Body of pancreas (tissue), 4 donors: ENCODE measurements around the gene MVB12B. TPM values are rescaled to one million over a fixed set of nuclear protein-coding genes. Genes with fewer than 3 reads are reported as not detected.

Experiments
- ATAC-seq: fragments of 150-250 bp; one replicate; pipeline ENCODE4 v1.9.1; 2016
- DNase-seq, 4 donors: peaks; one replicate each; pipeline ENCODE4 v3.0.0-alpha.2; 2019
- H3K27ac ChIP-seq, 4 donors: fragments of 200-600 bp; sonication (generic); 1 replicate in 3 of 4; 2 replicates in 1 of 4; pipeline versions ENCODE4 v1.5.1 to v1.6.1; 2016 to 2019; ENCODE audit warnings: mild to moderate bottlenecking in 1 of 4, mixed read lengths in 1 of 4, moderate library complexity in 1 of 4
- H3K27me3 ChIP-seq, 2 donors: fragments of 200-600 bp; sonication (generic); one replicate each; pipeline ENCODE4 v1.6.0; 2016; ENCODE audit warnings: mild to moderate bottlenecking in 1 of 2
- H3K36me3 ChIP-seq, 2 donors: fragments of 200-600 bp; sonication (generic); replicated peaks in 1 of 2; 2 replicates each; pipeline ENCODE4 v1.5.1; 2016; ENCODE audit warnings: low read depth in 2 of 2; ENCODE audit not compliant: insufficient read depth in 1 of 2
- H3K4me1 ChIP-seq: fragments of 200-600 bp; sonication (generic); one replicate; pipeline ENCODE4 v1.6.0; 2016
- H3K4me3 ChIP-seq, 2 donors: fragments of 200-600 bp; sonication (generic); 1 replicate in 1 of 2; 2 replicates in 1 of 2; pipeline ENCODE4 v1.5.1; 2016 to 2019
- H3K9me3 ChIP-seq, 3 donors: fragments of 200-600 bp; sonication (generic); 1 replicate in 2 of 3; 2 replicates in 1 of 3; pipeline ENCODE4 v1.5.1; 2016
- POLR2A ChIP-seq, 3 donors: fragments of 450-650 bp; IDR thresholded peaks; one replicate each; pipeline ENCODE4 v1.6.1; 2016; ENCODE audit warnings: antibody characterized with exemption in 3 of 3, mild to moderate bottlenecking in 2 of 3
- WGBS, 2 donors: methylation state at CpG; one replicate each; pipeline ENCODE4 v1.1.5; 2017; 5-methylcytosine and 5-hydroxymethylcytosine counted together
- intact Hi-C: fragments of 100-400 bp; cut with DNase I; formaldehyde crosslinking; loops from one replicate; pipeline ENCODE4 v1.15.1; 2023
- total RNA-seq, 2 donors: library from RNA; depleted of rRNA; stranded (reverse); fragments of >200 nt; gene quantifications; one replicate each; pipeline ENCODE4 v1.1.0, GENCODE V29; 2016
- TF ChIP-seq, protein P1 (sequence below), 7 experiments: fragments of 450-650 bp in 4 of 7; fragments of 200-600 bp in 3 of 7; sonication (generic) in 3 of 7; IDR thresholded peaks; one replicate each; pipeline ENCODE4 v1.5.1; 2016 to 2019; ENCODE audit warnings: antibody characterized with exemption in 7 of 7

The MVB12B gene
- total RNA-seq, 2 donors from 2014 or later: 5.2 to 9.9 TPM

DNA sequence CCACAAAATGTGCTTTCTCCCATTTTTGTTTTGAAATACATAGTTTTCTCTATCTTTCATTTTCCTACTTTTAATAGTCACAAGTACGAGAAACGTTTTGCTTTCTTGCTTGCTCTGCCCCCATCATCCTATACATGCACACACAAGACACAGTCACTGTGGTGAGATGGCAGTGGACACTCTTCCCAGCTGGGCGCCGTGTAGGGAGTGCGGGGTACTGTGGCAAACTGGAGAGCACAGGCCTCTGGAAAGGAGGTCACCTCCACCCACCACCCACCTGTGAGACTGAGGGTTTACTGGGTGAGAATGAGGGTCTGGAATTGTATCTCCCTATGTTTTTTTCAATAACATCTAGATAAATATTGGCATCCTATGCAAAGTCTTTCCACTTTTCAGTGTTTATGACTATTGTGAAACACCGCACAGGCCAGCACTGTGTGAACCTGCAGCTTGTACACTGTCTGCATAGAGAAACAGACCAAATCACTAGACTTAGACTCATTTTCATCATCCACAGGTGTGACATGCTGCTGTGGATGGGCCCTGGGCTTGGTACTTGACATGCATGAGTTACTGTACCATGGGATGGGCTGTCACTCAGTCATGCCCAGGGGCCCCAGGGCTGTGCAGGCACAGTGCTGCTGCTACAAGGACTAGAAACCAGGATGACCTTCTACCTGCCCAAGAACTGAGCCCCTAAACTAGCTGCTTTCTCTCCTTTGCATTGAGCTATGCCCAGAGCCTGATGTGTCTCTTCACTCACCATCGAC lies 169.0 kb downstream of the MVB12B start:
- Histone ChIP-seq H3K27ac (no peak overlapping the region), H3K4me1 (peaks cover 13% of the 10 kb centered on the region), H3K4me3 (no peak overlapping the region), H3K27me3 (peaks cover 0 to 7% of the 10 kb centered on the region in 2 donors), H3K9me3 (no peaks in the 10 kb centered on the region), H3K36me3 (no peaks in the 10 kb centered on the region)
- TF ChIP-seq POLR2A (IDR thresholded peaks at IDR 0.05): no peak
- TF ChIP-seq, protein P1, sequence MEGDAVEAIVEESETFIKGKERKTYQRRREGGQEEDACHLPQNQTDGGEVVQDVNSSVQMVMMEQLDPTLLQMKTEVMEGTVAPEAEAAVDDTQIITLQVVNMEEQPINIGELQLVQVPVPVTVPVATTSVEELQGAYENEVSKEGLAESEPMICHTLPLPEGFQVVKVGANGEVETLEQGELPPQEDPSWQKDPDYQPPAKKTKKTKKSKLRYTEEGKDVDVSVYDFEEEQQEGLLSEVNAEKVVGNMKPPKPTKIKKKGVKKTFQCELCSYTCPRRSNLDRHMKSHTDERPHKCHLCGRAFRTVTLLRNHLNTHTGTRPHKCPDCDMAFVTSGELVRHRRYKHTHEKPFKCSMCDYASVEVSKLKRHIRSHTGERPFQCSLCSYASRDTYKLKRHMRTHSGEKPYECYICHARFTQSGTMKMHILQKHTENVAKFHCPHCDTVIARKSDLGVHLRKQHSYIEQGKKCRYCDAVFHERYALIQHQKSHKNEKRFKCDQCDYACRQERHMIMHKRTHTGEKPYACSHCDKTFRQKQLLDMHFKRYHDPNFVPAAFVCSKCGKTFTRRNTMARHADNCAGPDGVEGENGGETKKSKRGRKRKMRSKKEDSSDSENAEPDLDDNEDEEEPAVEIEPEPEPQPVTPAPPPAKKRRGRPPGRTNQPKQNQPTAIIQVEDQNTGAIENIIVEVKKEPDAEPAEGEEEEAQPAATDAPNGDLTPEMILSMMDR (IDR thresholded peaks at IDR 0.05): no peak
- ATAC-seq (no peak), DNase-seq (no peak)
- intact Hi-C loops: no loop called here
- 83 to 92% methylated on average over 7 of the region's 7 CpGs for WGBS, 2 donors

DNA sequence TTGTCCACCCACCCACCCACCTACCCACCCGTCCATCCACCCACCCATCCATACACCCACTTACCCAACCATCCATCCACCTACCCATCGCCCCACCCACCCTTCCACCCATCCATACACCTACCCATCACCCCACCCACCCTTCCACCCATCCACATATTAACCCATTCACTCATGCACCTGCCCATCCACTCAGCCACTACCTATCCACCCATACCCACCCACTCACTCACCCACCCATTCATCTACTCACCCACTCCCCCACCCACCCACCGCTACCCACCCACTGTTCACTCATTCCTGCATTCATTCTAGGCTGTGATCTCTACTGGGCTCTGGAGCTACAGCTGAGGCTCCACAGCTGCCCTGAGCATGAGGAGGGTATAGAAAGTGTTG lies 169.6 kb downstream of the MVB12B start:
- Histone ChIP-seq H3K36me3 (no peaks in the 10 kb centered on the region), H3K9me3 (no peaks in the 10 kb centered on the region), H3K27me3 (peaks cover 0 to 8% of the 10 kb centered on the region in 2 donors), H3K4me1 (peaks cover 18% of the 10 kb centered on the region), H3K4me3 (no peak overlapping the region), H3K27ac (no peak overlapping the region)
- intact Hi-C loops: no loop called here
- 76 to 89% methylated on average over 3 of the region's 3 CpGs for WGBS, 2 donors
- TF ChIP-seq POLR2A (IDR thresholded peaks at IDR 0.05): no peak
- TF ChIP-seq, protein P1 (IDR thresholded peaks at IDR 0.05): no peak
- DNase-seq: no peak
- no peak for ATAC-seq

DNA sequence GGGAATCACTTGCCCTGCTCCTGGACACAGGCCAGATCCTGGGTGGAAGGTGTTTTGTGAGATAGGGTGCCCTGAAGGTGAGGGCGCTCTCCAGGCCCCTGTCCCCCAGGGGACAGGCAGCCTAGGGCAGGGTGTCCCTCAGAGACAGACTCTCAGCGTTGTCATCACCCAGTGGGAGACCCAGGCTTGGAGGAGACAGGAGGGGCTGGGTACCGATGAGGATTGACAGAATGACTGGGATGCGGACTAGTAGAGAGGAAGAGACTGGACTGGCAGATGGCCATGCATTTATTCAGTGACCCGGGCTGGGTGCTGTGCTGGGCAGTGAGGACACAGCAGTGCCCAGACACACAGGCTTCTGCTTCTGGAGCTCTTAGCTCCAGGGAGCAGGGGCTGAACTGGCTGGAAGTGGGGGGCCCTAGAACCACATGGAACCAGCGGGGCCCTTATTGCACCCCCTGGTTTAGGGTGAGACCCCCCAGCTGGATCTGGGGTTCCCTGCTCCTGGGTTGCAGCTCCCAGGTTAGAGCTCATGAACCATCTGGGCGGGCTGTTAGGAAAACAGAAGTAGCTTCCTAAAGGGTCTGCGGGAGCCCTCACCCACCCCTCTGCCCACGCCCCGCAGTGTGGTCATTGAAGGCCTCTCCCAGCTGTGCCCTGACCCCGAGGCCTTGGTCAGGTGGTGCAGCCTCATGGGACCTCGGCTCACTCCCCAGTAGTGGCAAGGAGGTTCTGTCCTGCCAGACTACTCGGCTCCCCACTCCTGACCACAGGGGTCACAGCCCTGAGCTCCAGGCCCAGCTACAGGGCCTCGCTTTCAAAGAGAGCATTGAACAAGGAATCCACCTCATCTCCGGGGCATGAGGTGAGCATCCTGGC lies 170.4 kb downstream of the MVB12B start:
- peaks cover 20% of the 10 kb centered on the region for H3K4me1 ChIP-seq
- no peak for TF ChIP-seq POLR2A (IDR thresholded peaks at IDR 0.05)
- TF ChIP-seq, protein P1 (IDR thresholded peaks at IDR 0.05): no peak
- H3K27ac ChIP-seq: no peak overlapping the region
- intact Hi-C loops: no loop called here
- H3K36me3 ChIP-seq: no peaks in the 10 kb centered on the region
- H3K9me3 ChIP-seq: no peaks in the 10 kb centered on the region
- no peak for ATAC-seq
- WGBS, 2 donors: 86 to 90% methylated on average over 12 to 15 of the region's 15 CpGs
- peaks cover 0 to 8% of the 10 kb centered on the region in 2 donors for H3K27me3 ChIP-seq
- H3K4me3 ChIP-seq: no peak overlapping the region
- no peak for DNase-seq

DNA sequence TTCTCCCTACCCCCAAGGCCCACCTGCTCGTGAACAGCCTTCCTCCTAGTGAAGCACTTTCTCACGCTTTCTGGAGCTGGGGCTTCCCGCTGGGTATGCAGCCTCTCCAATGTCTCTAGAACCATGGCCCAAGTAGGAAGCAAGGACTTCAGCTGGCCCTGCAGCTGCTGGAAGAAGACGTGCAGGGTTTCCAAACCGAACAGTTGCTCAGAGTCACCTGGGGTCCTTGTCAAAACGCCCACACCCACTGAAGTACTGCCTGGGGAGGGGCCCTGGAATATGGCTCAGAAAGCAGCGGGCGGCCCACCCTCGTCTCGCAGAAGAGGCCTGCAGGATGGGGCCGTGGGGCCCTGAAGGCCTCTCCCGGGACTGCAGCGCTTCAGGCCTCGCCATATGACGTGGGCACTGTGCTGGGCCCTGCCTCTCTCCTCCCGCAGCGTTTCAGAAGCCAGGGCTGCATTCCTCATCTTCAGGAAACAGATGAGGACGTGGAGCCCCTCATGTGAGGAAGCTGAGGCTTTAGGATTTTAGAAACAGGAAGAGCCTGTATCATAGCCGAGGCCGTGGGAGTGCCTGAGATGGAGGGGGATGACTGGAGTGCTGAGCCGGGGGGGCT lies 171.1 kb downstream of the MVB12B start:
- ATAC-seq (no peak), DNase-seq (no peak)
- WGBS, 2 donors: 82 to 100% methylated on average over 1 to 13 of the region's 21 CpGs
- intact Hi-C loops: no loop called here
- H3K9me3 ChIP-seq: no peaks in the 10 kb centered on the region
- H3K4me1 ChIP-seq: peaks cover 20% of the 10 kb centered on the region
- peaks cover 0 to 8% of the 10 kb centered on the region in 2 donors for H3K27me3 ChIP-seq
- no peak overlapping the region for H3K4me3 ChIP-seq
- TF ChIP-seq, protein P1 (IDR thresholded peaks at IDR 0.05): no peak
- no peak for TF ChIP-seq POLR2A (IDR thresholded peaks at IDR 0.05)
- no peak overlapping the region for H3K27ac ChIP-seq
- H3K36me3 ChIP-seq: no peaks in the 10 kb centered on the region
